Measurements from ENCODE around the gene ACTN1.

The ACTN1 gene

GRCh38 chr14:68961781-68962584 is 17.1 kb downstream of the ACTN1 start:
- ChIA-PET CTCF (interaction anchor here (0.7 to 1.7 kb wide), 4 partner anchors 48 to 448 kb away, joined by 3 to 5 read pairs (median 4); no protein-coding TSS in a partner anchor), POLR2A (interaction anchor here (0.6 to 1.5 kb wide), 5 partner anchors 11 to 55 kb away, joined by 3 to 7 read pairs (median 3); partner anchors contain the start of gene ACTN1)
- H3K9me3 ChIP-seq (ENCODE audit: control insufficient read depth, insufficient read depth, low read depth, low read length): no peaks in the 10 kb centered on the region
- H3K4me3 ChIP-seq (ENCODE audit: low read depth, low read length): no peak overlapping the region
- H3K4me1 ChIP-seq (ENCODE audit: control insufficient read depth, insufficient read depth, low read length): peaks cover 3% of the 10 kb centered on the region
- H3K36me3 ChIP-seq (ENCODE audit: control insufficient read depth in 2 of 2, insufficient read depth in 1 of 2, low read length in 2 of 2): peaks cover 0 to 5% of the 10 kb centered on the region in 2 experiments; a peak in 1 of 3 replicates
- H3K27ac ChIP-seq (ENCODE audit: extremely low read depth, low read depth, low read length): no peak overlapping the region
- TF ChIP-seq ZNF223 (tag by site-specific recombination; IDR thresholded peaks at IDR 0.05) (peak; percentile 75), IKZF3 (tag by site-specific recombination; IDR thresholded peaks at IDR 0.05) (peak; percentile 32; the same call in 1 of the 2 replicates), ZEB2 (tag by site-specific recombination; IDR thresholded peaks at IDR 0.05) (peak; percentile 66; the same call in 1 of the 2 replicates), KLF1 (tag by site-specific recombination; IDR thresholded peaks at IDR 0.05) (no peak), ZNF692 (tag by site-specific recombination; IDR thresholded peaks at IDR 0.05) (peak; percentile 67; the same call in 1 of the 2 replicates), ZNF423 (tag by site-specific recombination; IDR thresholded peaks at IDR 0.05) (no peak), SALL2 (tag by site-specific recombination; IDR thresholded peaks at IDR 0.05; ENCODE audit: borderline replicate concordance) (no peak), ZNF629 (tag by site-specific recombination; IDR thresholded peaks at IDR 0.05) (peak; percentile 43; the same call in 1 of the 2 replicates), HOXA7 (CRISPR knock-in tag; IDR thresholded peaks at IDR 0.05; ENCODE audit: borderline replicate concordance) (no peak), ZNF624 (tag by site-specific recombination; IDR thresholded peaks at IDR 0.05) (no peak), ZNF513 (tag by site-specific recombination; IDR thresholded peaks at IDR 0.05) (no peak), ZSCAN18 (tag by site-specific recombination; IDR thresholded peaks at IDR 0.05) (no peak), ZNF837 (tag by site-specific recombination; IDR thresholded peaks at IDR 0.05) (no peak), ZNF354C (tag by site-specific recombination; IDR thresholded peaks at IDR 0.05; ENCODE audit: borderline replicate concordance, low read depth) (no peak), TSHZ1 (tag by site-specific recombination; IDR thresholded peaks at IDR 0.05; ENCODE audit: borderline replicate concordance) (no peak), ZBTB17 (tag by site-specific recombination; IDR thresholded peaks at IDR 0.05) (peak; percentile 87), PRDM4 (tag by site-specific recombination; IDR thresholded peaks at IDR 0.05) (no peak), ZNF155 (tag by site-specific recombination; IDR thresholded peaks at IDR 0.05) (no peak), ZBTB8A (tag by site-specific recombination; IDR thresholded peaks at IDR 0.05) (peak; percentile 17; the same call in 1 of the 2 replicates), BCL11B (tag by site-specific recombination; IDR thresholded peaks at IDR 0.05; ENCODE audit: low read depth) (no peak), ZNF791 (tag by site-specific recombination; IDR thresholded peaks at IDR 0.05) (no peak), ZBTB48 (tag by site-specific recombination; IDR thresholded peaks at IDR 0.05) (no peak), ZNF555 (tag by site-specific recombination; conservative IDR thresholded peaks at IDR 0.05) (no peak), GLIS2 (tag by site-specific recombination; IDR thresholded peaks at IDR 0.05) (peak; percentile 53), ZNF239 (tag by site-specific recombination; IDR thresholded peaks at IDR 0.05) (no peak), ZNF426 (tag by site-specific recombination; IDR thresholded peaks at IDR 0.05) (no peak)
